ENCODE measurements around the gene SNX32.

DNA sequence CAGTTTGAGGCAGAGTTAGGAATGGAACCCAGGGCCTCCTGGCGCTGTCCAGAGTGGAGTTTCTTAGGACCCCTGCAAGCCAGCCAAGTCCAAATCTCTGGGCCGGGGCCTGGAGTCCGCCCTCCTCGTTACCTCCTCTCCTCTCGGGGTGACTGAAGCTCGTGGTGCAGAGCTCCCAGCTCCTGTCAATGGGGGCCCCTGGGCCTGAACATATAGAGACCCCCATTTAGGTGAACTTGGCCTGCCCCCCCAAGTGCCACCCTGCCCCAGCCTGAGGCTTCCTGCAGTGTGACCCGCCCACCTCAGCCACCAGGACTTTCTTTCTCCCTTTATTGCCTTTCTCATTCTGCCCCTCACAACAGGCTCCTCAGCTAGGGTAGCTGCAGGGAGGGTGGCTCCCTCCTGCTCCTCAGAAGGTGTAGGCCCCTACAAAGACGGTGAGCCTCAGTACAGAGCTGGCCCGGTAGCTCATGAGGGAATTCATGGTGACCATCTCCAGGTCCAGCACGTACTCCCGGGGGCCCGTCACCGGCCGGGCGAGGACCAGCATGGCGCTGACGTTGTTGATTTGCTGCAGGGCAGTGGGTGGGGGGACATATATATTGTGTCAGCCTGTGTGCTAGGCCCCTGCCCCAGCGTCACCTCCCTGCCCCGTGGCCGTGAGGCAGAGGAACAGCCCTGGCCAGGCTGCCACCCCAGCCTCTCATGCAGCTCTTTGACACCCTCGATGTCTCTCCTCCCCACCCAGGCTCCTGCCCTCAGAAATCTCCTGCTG, 32.9 kb downstream of the SNX32 start:
- TF ChIP-seq, protein P1, sequence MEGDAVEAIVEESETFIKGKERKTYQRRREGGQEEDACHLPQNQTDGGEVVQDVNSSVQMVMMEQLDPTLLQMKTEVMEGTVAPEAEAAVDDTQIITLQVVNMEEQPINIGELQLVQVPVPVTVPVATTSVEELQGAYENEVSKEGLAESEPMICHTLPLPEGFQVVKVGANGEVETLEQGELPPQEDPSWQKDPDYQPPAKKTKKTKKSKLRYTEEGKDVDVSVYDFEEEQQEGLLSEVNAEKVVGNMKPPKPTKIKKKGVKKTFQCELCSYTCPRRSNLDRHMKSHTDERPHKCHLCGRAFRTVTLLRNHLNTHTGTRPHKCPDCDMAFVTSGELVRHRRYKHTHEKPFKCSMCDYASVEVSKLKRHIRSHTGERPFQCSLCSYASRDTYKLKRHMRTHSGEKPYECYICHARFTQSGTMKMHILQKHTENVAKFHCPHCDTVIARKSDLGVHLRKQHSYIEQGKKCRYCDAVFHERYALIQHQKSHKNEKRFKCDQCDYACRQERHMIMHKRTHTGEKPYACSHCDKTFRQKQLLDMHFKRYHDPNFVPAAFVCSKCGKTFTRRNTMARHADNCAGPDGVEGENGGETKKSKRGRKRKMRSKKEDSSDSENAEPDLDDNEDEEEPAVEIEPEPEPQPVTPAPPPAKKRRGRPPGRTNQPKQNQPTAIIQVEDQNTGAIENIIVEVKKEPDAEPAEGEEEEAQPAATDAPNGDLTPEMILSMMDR (IDR thresholded peaks at IDR 0.05; ENCODE audit: low read depth, low read length), result no peak
- TF ChIP-seq EZH2phosphoT487 (IDR thresholded peaks at IDR 0.05; ENCODE audit: low read depth), result no peak

Data from OCI-LY3 (cell line).